Measurements from ENCODE around the gene BTD.

GRCh38 chr3:15601399-15602145, at the start of gene BTD, which contains the start of gene HACL1:
- TF ChIP-seq GATA2 (IDR thresholded peaks at IDR 0.05; ENCODE audit: low read depth, low read length) (no peak), GATA3 (IDR thresholded peaks at IDR 0.05; ENCODE audit: low read depth, low read length) (no peak)

All from SH-SY5Y (cell line).